Prostate gland (tissue), 2 donors: ENCODE data around the gene GLT1D1. TPM values are rescaled to one million over a fixed set of nuclear protein-coding genes. Genes with fewer than 3 reads are reported as not detected.
A peak's percentile ranks its signal among the peaks of the same experiment; 100 is the strongest.
"Not testable (repeated sequence)": the region's sequence is repeated elsewhere in the genome, so short reads cannot be mapped to it uniquely, and the experiment has no call there.

Experiments
- DNase-seq: peaks from one replicate; pipeline ENCODE4 v3.0.0-alpha.2; 2019; ENCODE audit warnings: low spot score
- H3K27ac ChIP-seq, 2 donors: fragments of 200-600 bp; sonication (generic); 2 replicates each; pipeline ENCODE4 v1.5.1; 2017 to 2019
- H3K27me3 ChIP-seq: fragments of 200-600 bp; sonication (generic); replicated peaks from 2 replicates; pipeline ENCODE4 v1.5.1; 2019; ENCODE audit not compliant: insufficient read depth
- H3K36me3 ChIP-seq, 2 donors: fragments of 200-600 bp; sonication (generic); 1 replicate in 1 of 2; 2 replicates in 1 of 2; pipeline versions ENCODE4 v1.5.1 to v1.8.1; 2017 to 2019
- H3K4me1 ChIP-seq: fragments of 200-600 bp; sonication (generic); replicated peaks from 2 replicates; pipeline ENCODE4 v1.5.1; 2019
- H3K4me3 ChIP-seq, 2 donors: fragments of 200-600 bp; sonication (generic); 2 replicates each; pipeline ENCODE4 v1.5.1; 2017 to 2019
- H3K9me3 ChIP-seq: fragments of 200-600 bp; sonication (generic); 2 replicates; pipeline ENCODE4 v1.5.1; 2017
- CTCF ChIP-seq, 4 experiments: fragments of 200-600 bp in 2 of 4; fragments of 450-650 bp in 2 of 4; sonication (generic) in 2 of 4; IDR thresholded peaks; 1 replicate in 3 of 4; 2 replicates in 1 of 4; pipeline ENCODE4 v1.5.1; 2016 to 2019; ENCODE audit warnings: antibody characterized with exemption in 4 of 4, mild to moderate bottlenecking in 2 of 4, moderate library complexity in 2 of 4
- POLR2A ChIP-seq: fragments of 450-650 bp; IDR thresholded peaks from one replicate; pipeline ENCODE4 v1.6.1; 2016; ENCODE audit warnings: antibody characterized with exemption, mild to moderate bottlenecking
- POLR2AphosphoS5 ChIP-seq: sonication (generic); formaldehyde crosslinking; IDR thresholded peaks from one replicate; pipeline ENCODE4 v1.6.1; 2017; ENCODE audit warnings: antibody characterized with exemption
- WGBS: methylation state at CpG from one replicate; pipeline ENCODE4 v1.1.5; 2018; 5-methylcytosine and 5-hydroxymethylcytosine counted together
- intact Hi-C: fragments of 100-400 bp; cut with DNase I; formaldehyde crosslinking; loops from one replicate; pipeline ENCODE4 v1.14.2; 2022
- total RNA-seq, 2 donors: library from RNA; depleted of rRNA; stranded (reverse); fragments of >200 nt; gene quantifications; one replicate each; pipeline ENCODE4 v1.1.0, GENCODE V29; 2016

GLT1D1 gene
- total RNA-seq, 2 donors from 2014 or later, result 1.9 TPM; not detected in 1

GRCh38 chr12:128848371-128848770, 4.9 kb upstream of the GLT1D1 start:
- 96% methylated on average over 14 of the region's 14 CpGs for WGBS
- intact Hi-C loops, result no loop called here
- TF ChIP-seq POLR2AphosphoS5 (no peak), POLR2A (no peak), CTCF (IDR thresholded peaks at IDR 0.05) (no peak)

GRCh38 chr12:128849806-128850205, 3.5 kb upstream of the GLT1D1 start:
- 59% methylated on average over 6 of the region's 6 CpGs for WGBS
- H3K9me3 ChIP-seq, H3K36me3 ChIP-seq, DNase-seq, intact Hi-C loops, H3K4me3 ChIP-seq, H3K4me1 ChIP-seq, H3K27ac ChIP-seq: not testable (repeated sequence)
- H3K27me3 ChIP-seq, result peaks cover 13% of the 10 kb centered on the region

More at GRCh38 chr12:128848371-128848770, 4.9 kb upstream of the GLT1D1 start:
- no peaks in the 10 kb centered on the region for H3K36me3 ChIP-seq
- DNase-seq, result no peak
- no peaks in the 10 kb centered on the region for H3K4me1 ChIP-seq
- peaks cover 8% of the 10 kb centered on the region for H3K27me3 ChIP-seq
- no peak overlapping the region for H3K4me3 ChIP-seq
- no peaks in the 10 kb centered on the region for H3K9me3 ChIP-seq
- no peak overlapping the region for H3K27ac ChIP-seq

- Histone ChIP-seq H3K4me1 (no peaks in the 10 kb centered on the region), H3K9me3 (no peaks in the 10 kb centered on the region), H3K27ac (no peak overlapping the region), H3K36me3 (no peaks in the 10 kb centered on the region), H3K27me3 (peaks cover 13% of the 10 kb centered on the region), H3K4me3 (no peak overlapping the region)
- 65% methylated on average over 3 of the region's 3 CpGs for WGBS
- DNase-seq, result no peak
- no peak for TF ChIP-seq CTCF (IDR thresholded peaks at IDR 0.05)
- TF ChIP-seq POLR2AphosphoS5, result no peak
- TF ChIP-seq POLR2A, result no peak
- intact Hi-C loops, result no loop called here
These were observed 2.9 kb upstream of the GLT1D1 start for GRCh38 chr12:128850400-128850799.

- WGBS, result 83% methylated on average over 7 of the region's 7 CpGs
- H3K4me1 ChIP-seq, DNase-seq, intact Hi-C loops, H3K36me3 ChIP-seq, H3K9me3 ChIP-seq, H3K4me3 ChIP-seq, H3K27ac ChIP-seq: not testable (repeated sequence)
- H3K27me3 ChIP-seq, result peaks cover 13% of the 10 kb centered on the region
These were observed 1.8 kb upstream of the GLT1D1 start for GRCh38 chr12:128851429-128851828.

GRCh38 chr12:128852026-128852698, 1.1 kb upstream of the GLT1D1 start:
- intact Hi-C loops, result no loop called here
- H3K4me3 ChIP-seq, result no peak overlapping the region
- TF ChIP-seq POLR2A (no peak), POLR2AphosphoS5 (no peak), CTCF (IDR thresholded peaks at IDR 0.05) (no peak)
- no peak for DNase-seq
- no peak overlapping the region for H3K27ac ChIP-seq
- 82% methylated on average over 8 of the region's 8 CpGs for WGBS
- peaks cover 13% of the 10 kb centered on the region for H3K27me3 ChIP-seq
- no peaks in the 10 kb centered on the region for H3K36me3 ChIP-seq
- H3K9me3 ChIP-seq, result no peaks in the 10 kb centered on the region
- no peaks in the 10 kb centered on the region for H3K4me1 ChIP-seq

- no peak overlapping the region for H3K27ac ChIP-seq
- peak overlapping the region in 1 of 2 donors; percentile 13 for H3K4me3 ChIP-seq
These were observed 421 bp downstream of the GLT1D1 start for GRCh38 chr12:128853600-128854197.

More at GRCh38 chr12:128853600-128854197, 421 bp downstream of the GLT1D1 start:
- WGBS, result 2% methylated on average over 55 of the region's 74 CpGs
- Histone ChIP-seq H3K4me1 (no peaks in the 10 kb centered on the region), H3K27me3 (peaks cover 13% of the 10 kb centered on the region), H3K36me3 (no peaks in the 10 kb centered on the region), H3K9me3 (no peaks in the 10 kb centered on the region)
- intact Hi-C loops, result no loop called here
- DNase-seq, result no peak
- no peak for TF ChIP-seq CTCF (IDR thresholded peaks at IDR 0.05)
- TF ChIP-seq POLR2AphosphoS5, result no peak
- no peak for TF ChIP-seq POLR2A
